ENCODE data around the gene PRDM15. TPM values are rescaled to one million over a fixed set of nuclear protein-coding genes. Genes with fewer than 3 reads are reported as not detected.

The PRDM15 gene

DNA sequence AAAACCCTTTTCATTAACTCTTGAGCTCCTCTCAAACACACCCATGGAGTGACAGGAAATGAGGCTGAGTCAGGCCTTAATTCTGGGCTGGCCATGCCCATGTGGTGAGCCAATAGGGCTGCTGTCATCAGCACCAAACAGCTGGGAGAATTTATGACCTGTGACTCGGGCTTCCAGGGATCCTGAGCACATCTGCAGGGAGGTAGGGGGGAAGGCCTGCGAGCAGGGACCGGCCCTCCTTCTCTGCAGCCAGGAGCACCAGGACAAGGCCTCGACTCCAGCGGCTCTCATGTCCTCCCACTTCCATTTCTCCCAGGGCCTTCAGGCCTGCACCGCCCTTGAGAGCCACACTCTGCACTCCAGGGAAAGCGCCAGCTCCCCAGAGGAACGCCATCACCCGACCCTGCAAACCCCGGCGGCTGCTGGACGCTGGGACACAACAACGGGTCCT is 126.9 kb downstream of the PRDM15 start:
- no peaks in the 10 kb centered on the region for H3K9me3 ChIP-seq (replicated peaks; ENCODE audit: low read length)
- no peaks in the 10 kb centered on the region for H3K36me3 ChIP-seq (ENCODE audit: insufficient read depth, low read length)
- H3K4me1 ChIP-seq (ENCODE audit: control insufficient read depth, insufficient read depth, low read length) = peaks cover 15% of the 10 kb centered on the region
- no peak overlapping the region for H3K4me3 ChIP-seq (ENCODE audit: low read length)
- no peak overlapping the region for H3K4me2 ChIP-seq (ENCODE audit: low read length)
- H3K9ac ChIP-seq (ENCODE audit: low read depth, low read length) = no peak overlapping the region
- H3K27me3 ChIP-seq (ENCODE audit: control insufficient read depth, insufficient read depth, low read length) = peaks cover 23% of the 10 kb centered on the region

- Histone ChIP-seq H3K27me3 (ENCODE audit: control insufficient read depth, insufficient read depth, low read length) (peaks cover 26% of the 10 kb centered on the region), H3K36me3 (ENCODE audit: insufficient read depth, low read length) (no peaks in the 10 kb centered on the region), H3K9ac (ENCODE audit: low read depth, low read length) (no peak overlapping the region), H3K4me1 (ENCODE audit: control insufficient read depth, insufficient read depth, low read length) (peaks cover 15% of the 10 kb centered on the region), H3K9me3 (replicated peaks; ENCODE audit: low read length) (no peaks in the 10 kb centered on the region), H3K4me3 (ENCODE audit: low read length) (no peak overlapping the region), H3K4me2 (ENCODE audit: low read length) (no peak overlapping the region)
These were observed 127.5 kb downstream of the PRDM15 start for GRCh38 chr21:41751611-41752011.

- peaks cover 26% of the 10 kb centered on the region for H3K27me3 ChIP-seq (ENCODE audit: control insufficient read depth, insufficient read depth, low read length)
- no peaks in the 10 kb centered on the region for H3K9me3 ChIP-seq (replicated peaks; ENCODE audit: low read length)
- peaks cover 15% of the 10 kb centered on the region for H3K4me1 ChIP-seq (ENCODE audit: control insufficient read depth, insufficient read depth, low read length)
- H3K4me2 ChIP-seq (ENCODE audit: low read length) = no peak overlapping the region
- no peak overlapping the region for H3K9ac ChIP-seq (ENCODE audit: low read depth, low read length)
- H3K36me3 ChIP-seq (ENCODE audit: insufficient read depth, low read length) = no peaks in the 10 kb centered on the region
- H3K4me3 ChIP-seq (ENCODE audit: low read length) = no peak overlapping the region
These were observed 128.5 kb downstream of the PRDM15 start for GRCh38 chr21:41750532-41751151.

GRCh38 chr21:41750051-41750450 is 129.1 kb downstream of the PRDM15 start:
- no peaks in the 10 kb centered on the region for H3K36me3 ChIP-seq (ENCODE audit: insufficient read depth, low read length)

GRCh38 chr21:41749286-41749685 is 129.9 kb downstream of the PRDM15 start:
- H3K4me3 ChIP-seq (ENCODE audit: low read length) = no peak overlapping the region
- H3K4me2 ChIP-seq (ENCODE audit: low read length) = no peak overlapping the region
- peaks cover 26% of the 10 kb centered on the region for H3K27me3 ChIP-seq (ENCODE audit: control insufficient read depth, insufficient read depth, low read length)
- H3K36me3 ChIP-seq (ENCODE audit: insufficient read depth, low read length) = no peaks in the 10 kb centered on the region
- H3K9me3 ChIP-seq (replicated peaks; ENCODE audit: low read length) = no peaks in the 10 kb centered on the region
- peaks cover 15% of the 10 kb centered on the region for H3K4me1 ChIP-seq (ENCODE audit: control insufficient read depth, insufficient read depth, low read length)
- H3K9ac ChIP-seq (ENCODE audit: low read depth, low read length) = no peak overlapping the region

More at GRCh38 chr21:41750051-41750450, 129.1 kb downstream of the PRDM15 start:
- no peak overlapping the region for H3K4me2 ChIP-seq (ENCODE audit: low read length)
- H3K9me3 ChIP-seq (replicated peaks; ENCODE audit: low read length) = no peaks in the 10 kb centered on the region
- H3K27me3 ChIP-seq (ENCODE audit: control insufficient read depth, insufficient read depth, low read length) = peaks cover 26% of the 10 kb centered on the region
- no peak overlapping the region for H3K9ac ChIP-seq (ENCODE audit: low read depth, low read length)
- H3K4me1 ChIP-seq (ENCODE audit: control insufficient read depth, insufficient read depth, low read length) = peaks cover 15% of the 10 kb centered on the region
- H3K4me3 ChIP-seq (ENCODE audit: low read length) = no peak overlapping the region

Small RNA genes lying within 50 kb of the gene (small RNA-seq; reads per million reads assigned to genes)
- gene RF00334 = not detected
